Colon (tissue), 2 donors: ENCODE results near the gene TRIM31.

Experiments
- FAIRE-seq: peaks from 2 replicates; lab custom pipeline; 2012; peaks lifted over from hg19 to GRCh38; lab: Jason Lieb, UNC
- donor health status: control.
- donor health status: control.

TRIM31 gene

GRCh38 chr6:30075094-30075789 lies 37.6 kb downstream of the TRIM31 start, which contains the start of gene RNF39:
TSS of gene RNF39 (minus strand) at chr6:30075769. CDS start at chr6:30075585, 184 bp downstream.
- FAIRE-seq, result no peak

GRCh38 chr6:30074331-30075093 lies 38.4 kb downstream of the TRIM31 start:
- FAIRE-seq, result no peak

- FAIRE-seq, result no peak
These were observed 39.2 kb downstream of the TRIM31 start for GRCh38 chr6:30073489-30074235.

GRCh38 chr6:30071858-30072257 lies 41.0 kb downstream of the TRIM31 start:
- no peak for FAIRE-seq

GRCh38 chr6:30071081-30071818 lies 41.6 kb downstream of the TRIM31 start:
- FAIRE-seq, result no peak

- FAIRE-seq, result no peak
These were observed 45.3 kb downstream of the TRIM31 start for GRCh38 chr6:30067460-30068139.

- FAIRE-seq, result peak; percentile 80
These were observed 46.1 kb downstream of the TRIM31 start, which contains the start of gene PPP1R11 for GRCh38 chr6:30066577-30067459. TSS of gene PPP1R11 (plus strand) at chr6:30067198. CDS start at chr6:30067411, 213 bp downstream.

- no peak for FAIRE-seq
These were observed 46.8 kb downstream of the TRIM31 start for GRCh38 chr6:30066082-30066481.

- no peak for FAIRE-seq
These were observed 49.6 kb downstream of the TRIM31 start for GRCh38 chr6:30063315-30063714.

- FAIRE-seq, result no peak
These were observed 50.3 kb downstream of the TRIM31 start for GRCh38 chr6:30062471-30063178.

GRCh38 chr6:30061858-30062458 lies 50.9 kb downstream of the TRIM31 start:
- FAIRE-seq, result no peak

GRCh38 chr6:30061092-30061857 lies 51.6 kb downstream of the TRIM31 start, which contains the start of gene POLR1H:
TSS of gene POLR1H (plus strand) at chr6:30061265. CDS start at chr6:30061525, 260 bp downstream.
- FAIRE-seq, result peak; percentile 28

- FAIRE-seq, result no peak
These were observed 52.2 kb downstream of the TRIM31 start for GRCh38 chr6:30060606-30061091.

GRCh38 chr6:30055513-30055912 lies 57.4 kb downstream of the TRIM31 start:
- no peak for FAIRE-seq

GRCh38 chr6:30053682-30054081 lies 59.2 kb downstream of the TRIM31 start:
- FAIRE-seq, result no peak
